GM21825 (cell line): ENCODE results near the gene ZNF155.
"Not testable (repeated sequence)": the region's sequence is repeated elsewhere in the genome, so short reads cannot be mapped to it uniquely, and the experiment has no call there.

Experiments used
- ATAC-seq: cut with Tn5 transposase; IDR thresholded peaks from one replicate; pipeline ENCODE4 v1.9.1; 2021; ENCODE audit warnings: mild to moderate bottlenecking, moderate library complexity; ENCODE audit not compliant: unreplicated experiment

The ZNF155 gene

GRCh38 chr19:43983912-43984686 lies at the start of gene ZNF155:
TSS of gene ZNF155 (plus strand) at chr19:43984188. CDS start at chr19:43988544, 4,356 bp downstream.
- peak; percentile 87 for ATAC-seq

GRCh38 chr19:43934985-43935708 lies 48.8 kb upstream of the ZNF155 start, which contains the start of gene ZNF45:
TSS of gene ZNF45 (minus strand) at chr19:43935282. CDS start at chr19:43922185, 13,097 bp downstream.
- peak; percentile 90 for ATAC-seq

GRCh38 chr19:43936188-43936587 lies 47.8 kb upstream of the ZNF155 start:
- ATAC-seq, result no peak

GRCh38 chr19:43939557-43940260 lies 44.3 kb upstream of the ZNF155 start:
- ATAC-seq, result no peak

- ATAC-seq, result no peak
Measured at GRCh38 chr19:43940719-43941118, 43.3 kb upstream of the ZNF155 start.

GRCh38 chr19:43941209-43941608 lies 42.8 kb upstream of the ZNF155 start:
- ATAC-seq, result no peak

- ATAC-seq, result not testable (repeated sequence)
Measured at GRCh38 chr19:43947412-43947811, 36.6 kb upstream of the ZNF155 start.

- not testable (repeated sequence) for ATAC-seq
Measured at GRCh38 chr19:43949803-43950202, 34.2 kb upstream of the ZNF155 start.

- ATAC-seq, result peak; percentile 92
Measured at GRCh38 chr19:43950834-43951645, 32.9 kb upstream of the ZNF155 start, which contains the start of gene ZNF221. TSS of gene ZNF221 (plus strand) at chr19:43951228. CDS start at chr19:43962727, 11,499 bp downstream.

GRCh38 chr19:43956827-43957226 lies 27.2 kb upstream of the ZNF155 start:
- no peak for ATAC-seq

- ATAC-seq, result no peak
Measured at GRCh38 chr19:43957891-43958290, 26.1 kb upstream of the ZNF155 start.

GRCh38 chr19:43960411-43960810 lies 23.6 kb upstream of the ZNF155 start:
- no peak for ATAC-seq

- no peak for ATAC-seq
Measured at GRCh38 chr19:43966079-43966694, 17.8 kb upstream of the ZNF155 start.

GRCh38 chr19:43976732-43977131 lies 7.3 kb upstream of the ZNF155 start:
- no peak for ATAC-seq

- ATAC-seq, result peak; percentile 19
Measured at GRCh38 chr19:43983544-43983911, 460 bp upstream of the ZNF155 start.

- no peak for ATAC-seq
Measured at GRCh38 chr19:43984687-43985000, 656 bp downstream of the ZNF155 start.

GRCh38 chr19:43997631-43998290 lies 13.8 kb downstream of the ZNF155 start:
- ATAC-seq, result no peak

- ATAC-seq, result no peak
Measured at GRCh38 chr19:44002212-44002565, 18.2 kb downstream of the ZNF155 start.

- peak; percentile 88 for ATAC-seq
Measured at GRCh38 chr19:44002566-44003460, 18.8 kb downstream of the ZNF155 start, which contains the start of gene ZNF230. TSS of gene ZNF230 (plus strand) at chr19:44002957. CDS start at chr19:44007079, 4,122 bp downstream.
